Panc1 (cell line): Measurements from ENCODE around the gene GAL. TPM values are rescaled to one million over a fixed set of nuclear protein-coding genes. Genes with fewer than 3 reads are reported as not detected.

Experiments used
- ATAC-seq: fragments of 200-7000 bp; cut with Tn5 transposase; 2 replicates; pipeline ENCODE4 v1.9.1; 2020; ENCODE audit warnings: mild to moderate bottlenecking, moderate library complexity
- BruUV-seq: library from RNA; stranded (reverse); fragments of 400-500 nt; replicated peaks from 2 replicates; lab custom pipeline; 2021; lab: Mats Ljungman, UMichigan
- CTCF ChIA-PET: fragments of 300-600 bp; sonication (Branson Sonifier 250); formaldehyde crosslinking; loops from one replicate; lab custom pipeline; 2022; ENCODE audit warnings: antibody characterized with exemption; lab: Charles Lee
- POLR2A ChIA-PET: fragments of 300-600 bp; sonication (Branson Sonifier 250); formaldehyde crosslinking; loops from one replicate; lab custom pipeline; 2022; ENCODE audit warnings: antibody characterized with exemption; lab: Charles Lee
- DNase-seq: peaks from one replicate; pipeline ENCODE4 v3.0.0-alpha.2; 2010; ENCODE audit warnings: low read depth, low spot score
- H3K27ac ChIP-seq: 2 replicates; pipeline ENCODE4 v1.5.1; 2011; ENCODE audit warnings: mild to moderate bottlenecking, low read length, inconsistent platforms
- H3K27me3 ChIP-seq: fragments of 200-500 bp; sonication (Bioruptor generic); 2 replicates; pipeline ENCODE4 v1.6.0; 2014; ENCODE audit warnings: low read length, inconsistent platforms; ENCODE audit not compliant: control insufficient read depth, insufficient read depth
- H3K36me3 ChIP-seq: fragments of 200-500 bp; sonication (Bioruptor generic); 2 replicates; pipeline ENCODE4 v1.5.1; 2014; ENCODE audit warnings: inconsistent platforms, mild to moderate bottlenecking, low read length, moderate library complexity; ENCODE audit not compliant: control insufficient read depth, insufficient read depth
- H3K4me1 ChIP-seq: 2 replicates; pipeline ENCODE4 v1.5.1; 2011; ENCODE audit warnings: inconsistent platforms, mild to moderate bottlenecking, low read length, moderate library complexity; ENCODE audit not compliant: control insufficient read depth, insufficient read depth
- H3K4me3 ChIP-seq, 2 experiments: 2 replicates each; pipeline ENCODE4 v1.5.1; 2011 to 2012; ENCODE audit warnings: low read depth in 2 of 2, low read length in 2 of 2, mild to moderate bottlenecking in 2 of 2, inconsistent platforms in 1 of 2, moderate library complexity in 1 of 2
- H3K9me3 ChIP-seq: fragments of 200-500 bp; sonication (Bioruptor generic); 2 replicates; pipeline ENCODE4 v1.5.1; 2014; ENCODE audit warnings: low read depth, mild to moderate bottlenecking, inconsistent platforms, low read length, moderate library complexity; ENCODE audit not compliant: control insufficient read depth, insufficient read depth
- CTCF ChIP-seq: fragments of 450-650 bp; IDR thresholded peaks from 2 replicates; pipeline ENCODE4 v1.5.1; 2017; ENCODE audit warnings: mild to moderate bottlenecking
- POLR2AphosphoS5 ChIP-seq: IDR thresholded peaks from 2 replicates; pipeline ENCODE4 v1.6.1; 2012; ENCODE audit warnings: mild to moderate bottlenecking, low read depth, low read length, moderate library complexity
- REST ChIP-seq, 2 experiments: IDR thresholded peaks; 2 replicates each; pipeline ENCODE4 v1.6.1; 2011 to 2012; ENCODE audit warnings: low read depth in 2 of 2, control low read depth in 1 of 2, low read length in 1 of 2, mild to moderate bottlenecking in 1 of 2, moderate library complexity in 1 of 2; ENCODE audit not compliant: insufficient read depth in 1 of 2
- SIN3A ChIP-seq: IDR thresholded peaks from 2 replicates; pipeline ENCODE4 v1.6.1; 2012; ENCODE audit warnings: low read depth, mild to moderate bottlenecking, low read length, moderate library complexity, borderline replicate concordance; ENCODE audit not compliant: insufficient read depth
- TCF7L2 ChIP-seq: IDR thresholded peaks from 2 replicates; pipeline ENCODE4 v1.6.1; 2011; ENCODE audit warnings: mild to moderate bottlenecking, low read depth, low read length, inconsistent platforms
- in situ Hi-C: cut with HindIII; loops from 2 replicates; pipeline ENCODE4 v1.10.0; 2016; ENCODE audit warnings: low sequenced_read_pairs, low pct_unique_long_range_greater_than_20kb
- intact Hi-C: fragments of 100-400 bp; cut with micrococcal nuclease; formaldehyde crosslinking; loops from one replicate; pipeline ENCODE4 v1.10.0; 2022; ENCODE audit not compliant: unreplicated experiment
- total RNA-seq: library from RNA; stranded (reverse); gene quantifications from one replicate; pipeline ENCODE4 v1.2.1, GENCODE V29; 2021; ENCODE audit not compliant: unreplicated experiment

GAL gene
- total RNA-seq, 1 experiment from 2014 or later, result 16.5 TPM

- DNase-seq, result no peak
- Histone ChIP-seq H3K27ac (no peak overlapping the region), H3K36me3 (no peaks in the 10 kb centered on the region), H3K4me1 (no peaks in the 10 kb centered on the region), H3K9me3 (no peaks in the 10 kb centered on the region), H3K27me3 (no peaks in the 10 kb centered on the region), H3K4me3 (no peak overlapping the region)
- ChIA-PET POLR2A (interaction anchor here (0.5 to 0.6 kb wide), 2 partner anchors 39 to 212 kb away, joined by 7 to 9 read pairs; no protein-coding TSS in a partner anchor), CTCF (interaction anchor here (0.6 kb wide), 2 partner anchors 33 to 122 kb away, joined by 4 read pairs; no protein-coding TSS in a partner anchor)
- intact Hi-C loops, result no loop called here
- no peak for ATAC-seq
- in situ Hi-C loops, result no loop called here
- TF ChIP-seq POLR2AphosphoS5 (no peak), CTCF (no peak), TCF7L2 (no peak), SIN3A (no peak), REST (IDR thresholded peaks at IDR 0.05; ENCODE audit: insufficient read depth in 1 of 2, low read depth in 2 of 2, low read length in 1 of 2) (no peak)
- BruUV-seq, result no TSS peak
These were observed 6.3 kb upstream of the GAL start for GRCh38 chr11:68678031-68678441.

GRCh38 chr11:68680541-68681231 lies 3.7 kb upstream of the GAL start:
- no peak for ATAC-seq
- H3K4me3 ChIP-seq, result no peak overlapping the region

More at GRCh38 chr11:68680541-68681231, 3.7 kb upstream of the GAL start:
- in situ Hi-C loops, result no loop called here
- TF ChIP-seq SIN3A (no peak), TCF7L2 (no peak), REST (IDR thresholded peaks at IDR 0.05; ENCODE audit: insufficient read depth in 1 of 2, low read depth in 2 of 2, low read length in 1 of 2) (no peak), POLR2AphosphoS5 (no peak), CTCF (no peak)
- no peaks in the 10 kb centered on the region for H3K9me3 ChIP-seq
- CTCF ChIA-PET, result no interaction called here
- H3K27ac ChIP-seq, result no peak overlapping the region
- peaks cover 3% of the 10 kb centered on the region; the same call in 1 of the 2 replicates for H3K4me1 ChIP-seq
- no peak for DNase-seq
- no peaks in the 10 kb centered on the region for H3K36me3 ChIP-seq
- BruUV-seq, result no TSS peak
- intact Hi-C loops, result no loop called here
- POLR2A ChIA-PET, result no interaction called here
- H3K27me3 ChIP-seq, result peaks cover 4% of the 10 kb centered on the region; the same call in 1 of the 2 replicates
